GM21381 (cell line): Measurements from ENCODE around the gene ULK4.
A peak's percentile ranks its signal among the peaks of the same experiment; 100 is the strongest.

Source experiments
- ATAC-seq: cut with Tn5 transposase; IDR thresholded peaks from one replicate; pipeline ENCODE4 v1.9.1; 2021; ENCODE audit warnings: mild to moderate bottlenecking, moderate library complexity; ENCODE audit not compliant: unreplicated experiment

ULK4 gene

DNA sequence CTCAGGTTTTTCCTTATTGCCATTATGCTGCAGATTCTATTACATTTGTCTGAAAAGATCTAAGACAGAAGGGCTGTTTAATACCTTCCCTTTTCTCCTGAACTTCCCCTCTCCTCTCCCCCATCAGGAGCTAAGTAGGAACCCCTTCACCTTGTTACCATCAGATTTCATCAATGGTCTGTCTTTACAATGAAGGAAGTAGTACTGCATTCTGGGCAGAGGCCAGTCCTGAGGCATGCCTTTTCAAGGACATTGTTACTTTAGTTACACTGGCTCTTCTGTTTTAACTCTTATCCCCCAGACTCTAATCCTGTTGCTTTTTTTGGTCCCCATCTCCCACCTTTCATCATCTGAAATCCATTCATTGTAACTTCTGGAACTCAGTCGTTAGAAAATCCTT is 754.5 kb downstream of the ULK4 start:
- ATAC-seq = no peak

DNA sequence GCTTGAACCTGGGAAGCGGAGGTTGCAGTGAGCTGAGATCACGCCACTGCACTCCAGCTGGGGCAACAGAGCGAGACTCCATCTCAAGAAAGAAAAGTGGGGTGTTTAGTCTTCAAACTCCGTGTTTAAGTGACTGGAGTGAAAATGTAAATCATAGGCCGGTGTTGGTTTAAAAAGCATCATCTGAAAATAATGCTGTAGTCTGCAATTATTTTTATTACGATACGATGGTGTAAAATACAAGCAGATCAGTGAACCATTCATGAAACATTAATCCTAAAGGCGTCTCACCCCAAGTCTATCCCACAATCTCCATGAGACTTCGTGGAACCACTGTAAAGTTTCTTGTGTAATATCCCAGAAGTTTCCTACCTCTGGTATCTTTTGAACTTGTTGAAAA is 756.3 kb downstream of the ULK4 start:
- no peak for ATAC-seq

DNA sequence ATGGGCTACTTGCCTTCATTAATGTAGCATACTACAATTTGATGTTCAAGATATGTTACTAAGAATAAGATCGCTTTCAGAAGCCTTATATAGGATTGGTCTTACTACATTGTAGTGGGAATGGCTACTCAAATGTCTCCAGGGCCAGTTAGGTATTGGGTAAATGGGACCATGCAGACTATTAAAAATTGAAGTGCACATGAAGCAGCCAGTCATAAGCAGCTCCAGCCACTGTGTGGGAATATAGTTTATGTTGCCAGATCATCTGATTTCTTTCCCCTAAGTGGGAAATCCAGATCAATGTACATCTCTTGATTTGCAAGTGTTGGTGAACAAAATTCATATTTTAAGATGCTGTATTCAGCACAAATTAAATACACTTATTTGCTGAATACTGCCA is 757.5 kb downstream of the ULK4 start:
- ATAC-seq = no peak

DNA sequence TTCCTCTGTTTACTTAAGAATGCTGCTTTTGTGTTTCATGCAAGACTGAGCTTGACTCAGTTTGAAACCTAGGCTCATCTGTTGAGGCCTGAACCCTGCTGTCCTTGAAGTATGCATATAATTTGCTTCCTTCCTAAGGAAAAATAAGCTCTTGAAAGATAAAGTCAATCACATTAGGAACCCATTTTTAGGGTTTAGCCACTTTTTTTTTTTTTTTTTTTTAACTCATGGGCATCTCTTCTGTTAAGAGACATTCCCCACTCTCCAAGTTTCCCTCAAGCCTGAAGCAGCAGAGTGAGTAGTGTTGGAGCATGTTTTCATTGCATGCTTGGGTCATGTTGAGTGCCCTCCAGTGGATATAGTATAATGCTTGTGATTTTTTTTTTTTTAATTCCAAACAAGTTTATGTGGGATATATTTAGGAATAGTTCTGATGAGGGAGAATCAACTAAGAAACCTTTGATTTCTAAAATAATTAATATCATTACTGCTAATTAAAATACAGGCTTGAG is 759.0 kb downstream of the ULK4 start:
- no peak for ATAC-seq

DNA sequence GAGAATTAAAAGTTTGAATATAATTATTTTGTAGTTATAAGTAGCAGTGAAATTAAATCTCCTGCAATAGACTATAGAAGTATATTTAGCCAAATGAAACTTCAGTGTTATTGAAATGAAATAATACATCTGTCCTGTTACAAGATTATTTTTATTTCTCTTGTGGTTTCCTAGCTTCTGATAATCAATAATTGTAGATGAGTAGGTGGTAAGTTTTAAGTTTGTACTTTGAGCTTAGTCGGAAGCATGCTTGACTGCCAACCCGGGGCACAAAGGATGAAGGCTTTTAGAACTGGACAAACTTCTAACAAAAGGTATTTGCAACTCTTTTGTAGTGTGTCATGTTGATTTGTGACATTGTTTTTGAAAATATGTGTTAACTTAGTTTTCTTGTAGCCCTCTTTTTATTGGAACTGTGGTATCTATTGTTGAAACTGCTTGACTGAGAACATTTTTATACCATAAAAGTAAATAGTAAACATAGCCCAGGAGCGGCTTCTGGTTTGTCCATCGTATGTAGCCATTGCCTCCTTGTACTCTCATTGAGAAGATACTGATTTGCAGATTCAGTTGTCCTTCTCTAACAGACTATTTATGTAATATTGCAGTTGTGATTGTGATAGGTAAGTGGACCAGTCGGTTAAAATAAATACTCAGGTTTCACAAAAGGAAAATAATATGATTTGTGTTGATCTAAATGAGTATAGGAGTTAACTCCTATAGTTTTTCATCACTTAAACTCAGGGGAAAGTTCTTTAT is 759.6 kb downstream of the ULK4 start:
- ATAC-seq = no peak

DNA sequence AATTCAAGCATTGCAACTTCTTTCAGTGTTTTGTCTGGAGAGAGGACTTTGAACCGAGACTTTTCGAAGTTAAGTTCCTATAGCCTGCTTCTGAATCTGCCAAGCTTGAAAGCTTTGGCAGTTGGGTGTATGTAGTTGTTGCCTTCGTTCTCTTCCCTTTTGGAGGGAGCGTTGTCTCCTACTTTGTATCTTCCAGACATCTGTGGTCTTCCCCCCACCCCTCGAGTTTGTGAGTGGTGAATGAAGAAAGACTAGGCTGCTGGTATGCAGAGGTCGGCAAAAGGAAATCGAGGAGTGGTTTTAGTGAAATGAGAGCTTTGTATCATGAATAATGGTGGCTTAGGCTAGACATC is 761.3 kb downstream of the ULK4 start:
- no peak for ATAC-seq

DNA sequence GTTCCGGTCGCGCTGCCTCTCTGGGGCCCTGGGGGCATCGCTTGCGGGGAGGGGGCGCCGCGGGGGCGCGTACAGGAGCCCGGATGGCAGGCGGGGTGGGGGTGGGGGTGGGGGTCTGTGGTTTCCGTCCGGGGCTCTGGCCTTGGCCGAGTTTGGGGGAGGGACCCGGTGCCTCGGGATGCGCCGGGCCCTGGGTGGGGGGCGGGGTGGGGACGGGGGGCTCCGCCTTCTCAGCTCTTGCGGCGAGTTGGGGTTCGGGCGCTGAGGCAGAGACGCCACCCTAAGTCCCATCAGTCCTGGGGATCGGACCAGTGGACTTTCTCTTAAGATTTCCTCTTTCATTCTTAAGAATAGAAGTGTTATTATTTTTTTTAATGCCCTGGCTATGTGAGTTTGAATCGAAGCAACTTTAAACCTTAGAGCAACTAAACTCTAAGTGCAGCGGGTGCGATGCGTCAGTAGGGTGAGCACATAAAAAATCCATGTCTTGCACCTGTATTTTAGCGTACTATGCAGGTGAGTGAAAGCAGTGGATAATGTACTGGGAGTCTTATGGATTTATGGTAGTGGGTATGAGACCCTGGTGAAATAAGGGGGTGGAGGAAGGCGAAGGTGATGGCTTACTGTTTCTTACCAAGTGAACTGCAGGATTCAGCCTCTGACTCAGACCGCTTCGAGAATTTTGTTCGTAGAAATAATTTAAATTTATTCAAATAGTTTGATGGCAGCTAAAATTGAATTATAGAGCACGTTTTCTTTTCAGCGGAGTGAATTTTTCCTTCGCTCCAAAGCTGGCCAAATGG is 761.8 kb downstream of the ULK4 start:
- peak; percentile 17 for ATAC-seq

DNA sequence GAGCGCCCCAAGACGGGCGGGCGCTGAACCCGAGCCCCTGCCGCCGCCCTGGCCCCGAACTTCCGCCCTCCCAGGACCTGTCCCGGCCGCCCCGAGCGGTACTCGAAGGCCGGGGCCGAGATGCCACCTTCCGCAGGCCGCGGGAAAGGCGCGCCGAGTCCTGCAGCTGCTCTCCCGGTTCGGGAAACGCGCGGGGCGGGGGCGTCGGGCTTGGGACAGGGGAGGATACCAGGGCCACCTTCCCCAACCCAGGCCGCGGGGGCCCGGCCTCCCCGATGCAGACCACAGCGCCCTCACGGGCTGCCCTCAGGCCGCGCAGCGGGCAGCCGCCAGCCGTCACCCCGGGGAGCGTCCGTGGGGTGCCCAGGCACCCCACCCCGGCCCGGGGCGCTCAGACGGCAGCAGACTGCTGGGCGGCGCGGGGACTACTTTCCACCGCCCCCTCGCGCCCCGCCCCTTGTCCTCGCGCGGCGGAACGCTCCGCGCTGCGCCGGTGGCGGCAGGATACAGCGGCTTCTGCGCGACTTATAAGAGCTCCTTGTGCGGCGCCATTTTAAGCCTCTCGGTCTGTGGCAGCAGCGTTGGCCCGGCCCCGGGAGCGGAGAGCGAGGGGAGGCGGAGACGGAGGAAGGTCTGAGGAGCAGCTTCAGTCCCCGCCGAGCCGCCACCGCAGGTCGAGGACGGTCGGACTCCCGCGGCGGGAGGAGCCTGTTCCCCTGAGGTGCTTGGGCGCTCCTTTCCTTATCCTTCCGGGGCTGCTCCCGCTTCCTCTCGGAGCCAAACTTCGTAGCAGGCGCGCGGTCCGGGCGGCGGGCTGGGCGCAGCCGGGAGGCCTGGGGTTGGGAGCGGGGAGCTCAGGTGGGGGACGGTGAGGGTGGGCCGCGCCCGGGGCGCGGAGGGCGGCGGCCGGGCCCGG is 762.7 kb downstream of the ULK4 start, which contains the start of gene CTNNB1:
Gene CTNNB1 (plus strand): TSS at position 556 of the 916 bp plus-strand sequence. CDS start 24,564 bp downstream, outside the sequence.
- ATAC-seq = peak; percentile 68

DNA sequence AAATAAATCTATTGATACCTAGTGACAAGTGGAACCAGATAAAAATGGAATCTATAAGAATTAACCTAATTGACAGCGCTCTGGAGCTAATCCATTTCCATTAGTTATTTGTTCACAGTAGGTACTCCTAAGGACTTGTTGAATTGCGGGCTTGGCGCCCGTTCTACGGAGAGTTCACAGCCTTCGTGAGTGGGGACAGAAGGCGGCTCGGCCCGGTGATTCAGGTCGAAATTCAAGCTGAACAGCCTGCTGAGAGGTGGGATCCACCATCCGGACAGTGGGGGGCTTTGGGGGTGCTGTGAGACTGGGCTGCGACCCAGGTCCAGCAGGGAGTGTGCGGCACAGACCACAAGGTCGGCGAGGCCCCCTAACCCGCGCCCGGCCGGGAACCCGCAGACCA is 763.4 kb downstream of the ULK4 start:
- ATAC-seq = peak; percentile 5

DNA sequence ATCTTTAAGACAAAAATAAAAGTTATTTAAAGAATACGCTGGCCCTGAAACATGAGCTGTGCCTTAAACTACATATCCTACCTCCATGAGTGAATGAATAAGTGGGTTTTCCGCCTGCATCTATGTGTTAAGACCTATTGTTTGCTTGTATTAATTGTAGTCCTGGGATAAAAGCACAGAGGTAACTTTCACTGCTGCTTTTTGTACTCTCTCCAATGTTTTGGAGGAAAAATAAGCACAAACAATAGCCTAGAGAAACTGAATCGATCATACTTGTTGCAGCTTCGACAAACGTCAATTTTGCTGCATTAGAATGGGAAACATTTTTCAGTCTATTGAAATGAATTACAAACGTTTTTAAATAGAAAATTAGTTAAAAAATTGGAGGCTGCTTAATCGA is 763.9 kb downstream of the ULK4 start:
- ATAC-seq = no peak
